IMR-90 (cell line): Measurements from ENCODE around the gene PRM2. TPM values are rescaled to one million over a fixed set of nuclear protein-coding genes. Genes with fewer than 3 reads are reported as not detected.

Experiments
- ATAC-seq: fragments of 200-7000 bp; cut with Tn5 transposase; 2 replicates; pipeline ENCODE4 v1.9.1; 2020; ENCODE audit warnings: low read depth, mild to moderate bottlenecking, moderate library complexity
- BruUV-seq: library from RNA; stranded (reverse); fragments of 400-500 nt; replicated peaks from 2 replicates; lab custom pipeline; 2021; lab: Mats Ljungman, UMichigan
- CTCF ChIA-PET: fragments of 300-600 bp; formaldehyde crosslinking; extraction: SDS; loops from one replicate; lab custom pipeline; 2021; ENCODE audit warnings: antibody characterized with exemption; lab: Yijun Ruan, JAX
- POLR2A ChIA-PET: fragments of 300-600 bp; sonication (Branson Sonifier 250); formaldehyde crosslinking; loops from one replicate; lab custom pipeline; 2022; ENCODE audit warnings: antibody characterized with exemption; ENCODE audit not compliant: unreplicated experiment; lab: Charles Lee
- DNase-seq: peaks from one replicate; pipeline ENCODE4 v3.0.0; 2013
- H2AFZ ChIP-seq: replicated peaks from 2 replicates; pipeline ENCODE3; 2013; ENCODE audit warnings: low read length, mild to moderate bottlenecking; ENCODE audit not compliant: poor library complexity
- H2AK5ac ChIP-seq: 2 replicates; pipeline ENCODE4 v1.6.1; 2013; ENCODE audit warnings: low read depth, low read length, inconsistent platforms
- H2AK9ac ChIP-seq: replicated peaks from 2 replicates; pipeline ENCODE3; 2013; ENCODE audit warnings: mild to moderate bottlenecking, low read depth, low read length, moderate library complexity; ENCODE audit not compliant: poor library complexity
- H2BK120ac ChIP-seq: 2 replicates; pipeline ENCODE4 v1.6.1; 2013; ENCODE audit warnings: low read depth, low read length, inconsistent platforms
- H2BK15ac ChIP-seq: 3 replicates; pipeline ENCODE4 v1.6.1; 2013; ENCODE audit warnings: low read depth, low read length, inconsistent platforms
- H2BK20ac ChIP-seq: 2 replicates; pipeline ENCODE4 v1.6.1; 2013; ENCODE audit warnings: low read depth, mild to moderate bottlenecking, inconsistent platforms, low read length, moderate library complexity
- H2BK5ac ChIP-seq: 2 replicates; pipeline ENCODE4 v1.6.1; 2013; ENCODE audit warnings: mild to moderate bottlenecking, low read depth, low read length, inconsistent platforms; ENCODE audit not compliant: poor library complexity, severe bottlenecking
- H3K14ac ChIP-seq: replicated peaks from 2 replicates; pipeline ENCODE4 v1.6.1; 2013; ENCODE audit warnings: low read depth, low read length, inconsistent platforms
- H3K18ac ChIP-seq: 2 replicates; pipeline ENCODE4 v1.6.1; 2013; ENCODE audit warnings: low read depth, low read length, control low read depth
- H3K23ac ChIP-seq: 2 replicates; pipeline ENCODE4 v1.6.1; 2013; ENCODE audit warnings: low read depth, low read length, inconsistent platforms
- H3K27ac ChIP-seq: 2 replicates; pipeline ENCODE4 v1.5.1; 2013; ENCODE audit warnings: mild to moderate bottlenecking, control low read depth, low read length; ENCODE audit not compliant: insufficient read depth
- H3K27me3 ChIP-seq: 2 replicates; pipeline ENCODE4 v1.6.1; 2013; ENCODE audit warnings: low read length; ENCODE audit not compliant: control insufficient read depth, insufficient read depth
- H3K36me3 ChIP-seq: 2 replicates; pipeline ENCODE4 v1.6.1; 2013; ENCODE audit warnings: low read length, mixed read lengths; ENCODE audit not compliant: control insufficient read depth, insufficient read depth
- H3K4ac ChIP-seq: 2 replicates; pipeline ENCODE4 v1.6.1; 2013; ENCODE audit warnings: low read depth, low read length, inconsistent platforms
- H3K4me1 ChIP-seq: 2 replicates; pipeline ENCODE4 v1.6.1; 2013; ENCODE audit warnings: low read length, mixed read lengths; ENCODE audit not compliant: control insufficient read depth, insufficient read depth
- H3K4me2 ChIP-seq: 2 replicates; pipeline ENCODE4 v1.6.1; 2013; ENCODE audit warnings: low read depth, mild to moderate bottlenecking, control low read depth, low read length, moderate library complexity
- H3K4me3 ChIP-seq: 2 replicates; pipeline ENCODE4 v1.5.1; 2013; ENCODE audit warnings: low read depth, mild to moderate bottlenecking, control low read depth, low read length, moderate library complexity; ENCODE audit not compliant: insufficient read depth
- H3K56ac ChIP-seq: 2 replicates; pipeline ENCODE4 v1.6.1; 2013; ENCODE audit warnings: low read length, inconsistent platforms; ENCODE audit not compliant: insufficient read depth; ENCODE audit errors: extremely low read depth
- H3K79me1 ChIP-seq, 2 experiments: 2 replicates each; pipeline ENCODE4 v1.6.1; 2013; ENCODE audit warnings: low read length in 2 of 2, inconsistent platforms in 1 of 2, low read depth in 1 of 2
- H3K9ac ChIP-seq: 2 replicates; pipeline ENCODE4 v1.6.1; 2013; ENCODE audit warnings: low read depth, low read length, control low read depth
- H3K9me1 ChIP-seq: 2 replicates; pipeline ENCODE4 v1.6.1; 2013; ENCODE audit warnings: low read length, inconsistent platforms; ENCODE audit not compliant: insufficient read depth
- H3K9me3 ChIP-seq: 2 replicates; pipeline ENCODE4 v1.6.1; 2013; ENCODE audit warnings: low read length; ENCODE audit not compliant: control insufficient read depth, insufficient read depth
- H4K20me1 ChIP-seq: 2 replicates; pipeline ENCODE4 v1.6.1; 2013; ENCODE audit warnings: low read length, inconsistent platforms; ENCODE audit not compliant: insufficient read depth
- H4K5ac ChIP-seq: 2 replicates; pipeline ENCODE4 v1.6.1; 2013; ENCODE audit warnings: mild to moderate bottlenecking, low read depth, low read length, control low read depth
- H4K8ac ChIP-seq, 2 experiments: 2 replicates each; pipeline ENCODE4 v1.6.1; 2013; ENCODE audit warnings: low read depth in 2 of 2, low read length in 2 of 2, control low read depth in 1 of 2, inconsistent platforms in 1 of 2
- H4K91ac ChIP-seq: 2 replicates; pipeline ENCODE4 v1.6.1; 2013; ENCODE audit warnings: low read depth, low read length, inconsistent platforms; ENCODE audit not compliant: insufficient read depth
- CEBPB ChIP-seq: IDR thresholded peaks from 2 replicates; pipeline ENCODE4 v1.6.1; 2012; ENCODE audit warnings: low read depth, low read length, improper control_type of control experiment
- FOS ChIP-seq: fragments of 150-350 bp; IDR thresholded peaks from 2 replicates; pipeline ENCODE4 v1.6.1; 2016; ENCODE audit warnings: low read depth, low read length
- MAFK ChIP-seq: IDR thresholded peaks from 2 replicates; pipeline ENCODE4 v1.6.1; 2012; ENCODE audit warnings: low read depth, low read length, improper control_type of control experiment
- MAZ ChIP-seq: IDR thresholded peaks from 2 replicates; pipeline ENCODE4 v1.6.1; 2012; ENCODE audit warnings: low read depth, mild to moderate bottlenecking, low read length, improper control_type of control experiment, moderate library complexity, borderline replicate concordance
- MXI1 ChIP-seq: IDR thresholded peaks from 2 replicates; pipeline ENCODE4 v1.6.1; 2012; ENCODE audit warnings: low read depth, mild to moderate bottlenecking, low read length, moderate library complexity, borderline replicate concordance
- POLR2A ChIP-seq: IDR thresholded peaks from 2 replicates; pipeline ENCODE4 v1.6.1; 2012; ENCODE audit warnings: mild to moderate bottlenecking, low read depth, low read length
- RAD21 ChIP-seq: IDR thresholded peaks from 2 replicates; pipeline ENCODE4 v1.6.1; 2012; ENCODE audit warnings: low read length, improper control_type of control experiment
- RCOR1 ChIP-seq: IDR thresholded peaks from 2 replicates; pipeline ENCODE4 v1.6.1; 2012; ENCODE audit warnings: mild to moderate bottlenecking, low read length, improper control_type of control experiment; ENCODE audit not compliant: insufficient replicate concordance
- RFX5 ChIP-seq: IDR thresholded peaks from 2 replicates; pipeline ENCODE4 v1.8.0; 2012; ENCODE audit warnings: low read depth, mild to moderate bottlenecking, low read length, moderate library complexity
- SMC3 ChIP-seq: fragments of 150-350 bp; IDR thresholded peaks from 2 replicates; pipeline ENCODE4 v1.6.1; 2016; ENCODE audit warnings: low read depth, mild to moderate bottlenecking, antibody characterized with exemption, low read length, moderate library complexity
- WGBS, 2 experiments: methylation state at CpG; one replicate each; pipeline versions ENCODE4 v1.1.5 to v1.1.7; 2013; ENCODE audit warnings: missing lambda C conversion rate in 2 of 2; ENCODE audit not compliant: insufficient read length in 1 of 2; ENCODE audit errors: extremely low coverage in 2 of 2; 5-methylcytosine and 5-hydroxymethylcytosine counted together
- dilution Hi-C: fragments of 300-500 bp; cut with HindIII; formaldehyde crosslinking; loops from one replicate; pipeline ENCODE4 v1.14.3; 2018; ENCODE audit warnings: low sequenced_read_pairs; ENCODE audit not compliant: unreplicated experiment
- in situ Hi-C: fragments of 300-500 bp; cut with MboI; formaldehyde crosslinking; loops from 3 replicates; pipeline ENCODE4 v1.14.3; 2019; ENCODE audit warnings: low sequenced_read_pairs, inconsistent platforms, mixed read lengths
- intact Hi-C: fragments of 100-400 bp; cut with micrococcal nuclease; formaldehyde crosslinking; loops from 2 replicates; pipeline ENCODE4 v1.10.0; 2022
- polyA plus RNA-seq, 3 experiments: library from polyadenylated mRNA; depleted of rRNA; stranded (reverse); fragments of >200 nt; gene quantifications; 2 replicates each; pipeline ENCODE4 v1.2.3, GENCODE V29; 2012; ENCODE audit warnings: low replicate concordance in 1 of 3
- total RNA-seq: library from RNA; depleted of rRNA; stranded (reverse); fragments of >200 nt; gene quantifications from 2 replicates; pipeline ENCODE4 v1.2.3, GENCODE V29; 2012

The PRM2 gene
- total and polyA plus RNA-seq, 2 of the 4 experiments (the other 2 are of a cell fraction), result not detected

GRCh38 chr16:11232852-11233726 lies 43.2 kb downstream of the PRM2 start:
- Histone ChIP-seq H4K8ac (no peak overlapping the region), H3K18ac (no peak overlapping the region), H2AK5ac (peak overlapping the region; percentile 54), H3K9me1 (no peaks in the 10 kb centered on the region; the same call in 1 of the 2 replicates), H2AK9ac (peak overlapping the region; percentile 65), H4K5ac (no peak overlapping the region), H3K14ac (no peak overlapping the region; the same call in 1 of the 2 replicates), H2BK15ac (no peak overlapping the region), H3K4me1 (peaks cover 2% of the 10 kb centered on the region; the same call in 1 of the 2 replicates), H4K20me1 (no peaks in the 10 kb centered on the region), H3K23ac (no peak overlapping the region), H3K56ac (no peak overlapping the region), H3K9me3 (no peaks in the 10 kb centered on the region), H3K79me1 (no peaks in the 10 kb centered on the region), H3K27me3 (no peaks in the 10 kb centered on the region; the same call in 1 of the 2 replicates), H4K91ac (no peak overlapping the region), H2AFZ (no peak overlapping the region), H2BK5ac (no peak overlapping the region), H3K27ac (no peak overlapping the region), H3K9ac (no peak overlapping the region), H3K4ac (no peak overlapping the region), H3K4me3 (no peak overlapping the region), H3K36me3 (no peaks in the 10 kb centered on the region), H3K4me2 (no peak overlapping the region), H2BK120ac (0 out of 2 replicates have a peak overlapping the region, but pooled peaks have one; percentile 23), H2BK20ac (peak overlapping the region; percentile 6; the same call in 1 of the 2 replicates)
- intact Hi-C loops, result no loop called here
- DNase-seq (no peak), ATAC-seq (no peak)
- in situ Hi-C loops, result no loop called here
- POLR2A ChIA-PET, result no interaction called here
- WGBS, 2 experiments, result 84% methylated on average over 16 of the region's 35 CpGs; no CpG with 5 or more reads in 1 of the 2 experiments
- CTCF ChIA-PET, result no interaction called here
- TF ChIP-seq MAZ (no peak), CEBPB (no peak), RCOR1 (no peak), MXI1 (no peak), RAD21 (no peak), FOS (no peak), RFX5 (no peak), POLR2A (no peak), SMC3 (no peak), MAFK (no peak)
- no TSS peak for BruUV-seq
- dilution Hi-C loops, result no loop called here
